HG03066 (cell line): ENCODE results near the gene SNRK.
"Not testable (repeated sequence)": the region's sequence is repeated elsewhere in the genome, so short reads cannot be mapped to it uniquely, and the experiment has no call there.

ENCODE experiments used
- ATAC-seq: cut with Tn5 transposase; IDR thresholded peaks from one replicate; pipeline ENCODE4 v1.9.1; 2021; ENCODE audit warnings: low read depth; ENCODE audit not compliant: unreplicated experiment

SNRK gene

DNA sequence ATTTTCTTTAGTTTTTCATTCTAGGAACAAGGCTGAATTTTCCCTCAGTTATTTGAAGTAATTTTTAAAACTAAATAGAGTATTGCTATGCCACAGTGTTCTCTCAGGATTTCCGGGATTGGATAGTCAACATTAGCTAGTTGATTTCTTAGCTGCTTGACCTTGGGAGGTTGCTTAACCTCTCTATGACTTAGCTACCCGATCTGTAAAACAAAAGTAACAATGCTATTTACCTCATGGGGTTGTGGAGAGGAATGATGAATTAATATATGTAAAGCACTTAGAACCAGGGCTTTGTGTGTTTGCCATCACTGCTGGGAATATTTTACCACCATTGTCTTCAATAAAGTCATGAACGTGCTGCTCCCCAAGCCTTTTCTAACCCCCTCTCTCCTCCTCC lies 57.5 kb downstream of the SNRK start:
- ATAC-seq: no peak

DNA sequence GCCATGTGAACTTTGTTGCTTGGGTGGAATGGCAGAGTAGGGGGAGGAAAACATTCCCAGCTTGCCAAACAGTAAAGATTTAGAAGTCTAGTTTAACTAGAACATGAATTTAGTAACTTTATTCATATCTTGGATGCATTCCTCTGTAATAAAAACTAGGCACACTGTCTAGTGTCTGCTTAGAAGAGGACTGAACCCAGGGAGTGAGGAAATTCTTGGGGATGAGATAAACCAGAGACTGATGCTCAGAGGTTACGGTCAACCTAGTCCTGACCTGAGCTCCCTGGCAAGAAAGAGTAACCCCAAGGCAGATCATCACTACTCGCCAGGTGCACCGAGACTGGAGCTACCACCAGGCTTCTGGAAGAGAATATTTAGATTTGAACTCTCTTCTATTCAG lies 58.2 kb downstream of the SNRK start:
- no peak for ATAC-seq

DNA sequence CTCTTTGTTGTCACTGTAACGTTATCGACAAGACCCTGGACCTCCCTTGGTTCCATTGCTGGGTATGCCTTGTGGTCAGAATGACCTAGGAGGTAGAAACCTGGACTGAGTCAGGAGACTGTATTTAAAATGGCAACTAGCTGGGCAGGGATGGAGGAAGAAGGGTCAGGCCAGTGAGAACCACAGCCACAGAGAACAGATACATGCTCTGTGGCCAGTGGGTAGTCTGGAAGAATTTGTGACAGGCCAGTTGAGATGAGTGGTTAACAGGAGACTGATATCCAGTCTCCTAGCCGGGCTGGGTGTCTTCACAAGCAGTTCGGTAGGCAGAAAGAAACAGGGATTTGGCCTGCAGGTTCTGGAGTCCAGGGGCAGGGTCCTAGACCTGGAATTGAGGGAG lies 58.9 kb downstream of the SNRK start:
- no peak for ATAC-seq

DNA sequence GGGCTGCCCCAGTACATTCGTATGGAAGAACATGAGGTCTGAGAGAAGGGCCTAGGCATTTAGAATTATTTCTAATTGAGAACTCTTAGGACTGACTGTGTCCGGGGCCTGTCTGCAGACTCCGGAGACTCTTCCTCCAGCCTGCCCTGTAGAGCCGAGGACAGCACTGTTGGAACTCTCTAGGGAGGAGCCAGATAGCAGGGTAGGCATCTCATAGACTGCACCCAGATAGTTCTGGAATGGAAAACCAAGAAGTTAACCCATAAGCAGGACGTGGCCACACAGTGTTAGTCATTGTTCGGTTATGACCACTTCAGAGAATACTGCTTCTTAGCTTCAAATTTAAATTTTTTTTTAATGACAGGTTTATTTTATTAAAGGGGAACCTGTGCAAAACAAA lies 59.5 kb downstream of the SNRK start:
- no peak for ATAC-seq

DNA sequence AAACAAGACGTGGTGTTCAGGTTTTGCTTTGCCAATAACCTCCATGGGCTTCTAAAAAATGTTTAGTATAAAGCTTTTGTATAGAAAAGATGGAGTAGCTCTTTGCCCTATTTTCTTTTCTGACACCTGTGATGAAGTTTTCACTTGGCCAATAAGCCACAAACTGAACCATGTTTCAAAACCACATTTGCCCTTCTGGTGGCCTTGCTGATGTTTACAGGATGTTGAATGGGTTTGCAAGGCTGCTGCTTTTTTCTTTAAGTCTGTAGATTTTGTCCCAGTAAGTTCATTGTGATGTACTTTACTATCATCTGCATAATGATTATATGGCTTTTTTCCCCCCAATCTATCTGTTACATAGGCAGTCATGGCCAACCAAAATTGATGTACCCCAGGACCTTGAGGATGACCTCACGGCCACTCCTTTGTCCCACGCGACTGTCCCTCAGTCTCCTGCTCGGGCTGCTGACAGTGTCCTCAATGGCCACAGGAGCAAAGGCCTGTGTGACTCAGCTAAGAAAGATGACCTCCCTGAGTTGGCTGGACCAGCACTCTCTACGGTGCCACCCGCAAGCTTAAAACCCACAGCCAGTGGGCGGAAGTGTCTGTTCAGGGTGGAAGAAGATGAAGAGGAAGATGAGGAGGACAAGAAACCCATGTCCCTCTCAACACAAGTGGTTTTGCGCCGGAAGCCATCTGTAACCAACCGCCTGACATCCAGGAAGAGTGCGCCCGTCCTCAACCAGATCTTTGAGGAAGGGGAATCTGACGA lies 60.8 kb downstream of the SNRK start:
- no peak for ATAC-seq

DNA sequence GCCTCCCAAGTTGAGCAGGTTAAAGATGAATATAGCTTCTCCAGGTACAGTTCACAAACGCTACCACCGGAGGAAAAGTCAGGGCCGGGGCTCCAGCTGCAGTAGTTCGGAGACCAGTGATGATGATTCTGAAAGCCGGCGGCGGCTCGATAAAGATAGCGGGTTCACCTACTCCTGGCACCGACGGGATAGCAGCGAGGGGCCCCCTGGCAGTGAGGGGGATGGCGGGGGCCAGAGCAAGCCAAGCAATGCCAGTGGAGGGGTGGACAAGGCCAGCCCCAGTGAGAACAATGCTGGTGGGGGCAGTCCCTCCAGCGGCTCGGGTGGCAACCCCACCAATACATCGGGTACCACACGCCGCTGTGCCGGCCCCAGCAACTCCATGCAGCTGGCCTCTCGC lies 61.4 kb downstream of the SNRK start:
- no peak for ATAC-seq

DNA sequence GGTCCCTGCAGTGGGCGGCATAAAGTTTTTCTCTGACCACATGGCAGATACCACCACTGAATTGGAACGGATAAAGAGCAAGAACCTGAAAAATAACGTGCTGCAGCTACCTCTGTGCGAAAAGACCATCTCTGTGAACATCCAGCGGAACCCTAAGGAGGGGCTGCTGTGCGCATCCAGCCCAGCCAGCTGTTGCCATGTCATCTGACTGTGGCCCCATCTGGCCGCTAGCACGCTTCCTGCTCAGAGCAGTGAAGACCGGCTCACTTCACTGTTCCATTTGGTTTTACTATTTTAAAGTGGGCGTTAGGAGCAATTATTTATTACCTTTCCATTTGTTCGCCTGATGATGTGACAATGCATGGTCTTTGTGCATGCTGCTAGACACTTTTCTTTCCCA lies 62.0 kb downstream of the SNRK start:
- no peak for ATAC-seq

DNA sequence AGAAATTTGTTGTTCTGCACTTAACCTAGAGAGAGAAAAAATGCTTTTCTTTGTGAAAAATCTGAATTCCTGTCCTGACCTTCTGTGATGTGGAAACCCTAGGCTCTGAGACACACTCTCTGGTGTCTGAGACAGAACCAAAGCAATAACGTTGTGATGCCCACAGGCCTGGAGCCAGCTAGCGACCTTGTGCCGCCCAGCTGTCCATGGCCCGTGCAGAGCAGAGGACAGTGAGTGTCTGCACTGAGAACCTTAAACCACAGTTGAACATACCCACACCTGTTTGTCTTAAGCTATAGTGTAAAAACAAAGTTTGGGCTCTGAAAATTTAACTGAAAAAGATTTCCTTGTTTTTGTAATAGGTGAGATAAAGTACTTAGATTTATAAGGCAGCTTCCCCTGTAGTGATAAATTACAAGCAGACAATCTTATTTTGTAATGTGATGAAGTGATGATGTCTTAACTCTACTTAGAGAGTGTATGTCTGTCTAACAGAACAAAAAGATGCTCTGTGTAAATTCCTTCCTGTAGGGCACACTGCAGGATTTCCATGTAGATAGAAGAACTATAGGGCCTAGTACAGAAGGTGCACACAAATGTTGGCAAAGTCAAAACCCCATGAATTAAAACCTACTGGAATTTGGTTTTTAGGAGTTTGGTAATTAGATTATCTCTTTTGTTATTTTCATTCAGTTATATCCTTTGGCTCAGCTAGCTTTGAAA lies 62.7 kb downstream of the SNRK start:
- no peak for ATAC-seq

DNA sequence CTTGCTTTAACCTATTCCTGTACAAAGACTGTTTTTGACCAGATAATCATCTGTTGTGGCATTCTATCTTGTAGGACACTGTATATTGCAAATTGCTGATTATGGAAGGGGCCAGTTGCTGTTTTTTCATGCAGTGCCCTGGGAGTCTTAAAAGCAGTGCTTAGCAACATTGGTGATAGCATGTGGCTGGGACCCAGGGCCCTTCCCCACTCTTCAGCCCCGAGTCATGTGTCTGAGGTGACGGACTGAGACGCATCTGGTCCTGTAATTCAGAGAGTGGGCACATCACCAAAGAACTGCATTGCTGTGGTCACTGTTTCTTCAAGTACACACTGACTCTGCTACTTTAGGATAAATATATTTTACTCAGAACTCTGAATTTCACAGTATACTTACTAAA lies 63.4 kb downstream of the SNRK start:
- no peak for ATAC-seq

DNA sequence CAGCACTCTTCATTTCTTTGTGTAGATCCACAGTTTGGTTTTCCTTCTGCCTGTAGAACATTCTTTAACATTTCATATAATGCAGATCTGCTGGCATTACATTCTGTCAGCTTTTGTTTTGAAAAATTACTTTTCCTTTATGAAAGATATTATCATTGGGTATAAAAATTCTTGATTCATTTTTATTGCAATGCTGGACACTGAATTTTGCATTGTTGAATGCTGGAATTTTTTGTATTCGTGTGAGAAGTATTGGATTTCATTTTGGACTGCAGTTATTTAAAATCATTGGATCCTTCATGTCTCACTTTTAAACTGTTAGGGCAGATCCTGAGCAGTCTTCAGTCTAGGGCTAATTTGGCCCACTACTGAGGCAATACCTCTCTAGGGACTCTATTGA lies 67.1 kb downstream of the SNRK start:
- no peak for ATAC-seq

DNA sequence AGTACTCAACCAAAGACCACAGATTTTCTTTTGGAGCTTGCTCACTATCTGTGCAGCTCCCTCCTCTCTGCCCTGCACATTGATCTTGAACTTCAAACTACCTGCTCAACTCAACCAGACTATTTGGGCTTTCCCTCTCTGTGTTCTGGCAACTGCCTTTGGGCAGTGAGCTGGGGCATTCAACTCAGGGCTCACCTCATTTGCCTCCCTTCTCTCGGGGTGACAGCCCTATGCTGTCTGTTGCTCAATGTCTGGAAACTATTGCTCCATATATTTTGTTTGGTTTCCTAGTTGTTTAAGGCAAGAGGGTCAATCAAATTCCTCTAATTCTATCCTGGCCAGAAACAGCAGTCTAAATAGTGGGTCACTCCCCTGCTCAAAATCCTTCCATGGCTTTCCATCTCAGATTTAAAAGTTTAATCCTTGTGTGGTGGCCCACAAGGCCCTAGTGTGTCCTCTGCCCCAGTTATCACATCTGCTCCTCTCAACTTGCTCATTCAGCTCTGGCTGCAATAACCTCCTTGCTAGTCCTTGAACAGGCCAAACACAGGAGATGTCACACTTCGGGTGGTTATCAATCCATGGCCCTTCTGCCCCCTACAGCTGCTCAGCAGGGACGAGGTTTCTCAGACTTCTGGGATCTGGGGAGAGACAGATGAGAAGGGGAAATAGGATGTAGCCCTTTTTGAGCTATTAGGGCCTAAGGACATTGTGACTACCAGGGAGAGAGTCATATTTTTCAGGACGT lies 67.8 kb downstream of the SNRK start:
- no peak for ATAC-seq

DNA sequence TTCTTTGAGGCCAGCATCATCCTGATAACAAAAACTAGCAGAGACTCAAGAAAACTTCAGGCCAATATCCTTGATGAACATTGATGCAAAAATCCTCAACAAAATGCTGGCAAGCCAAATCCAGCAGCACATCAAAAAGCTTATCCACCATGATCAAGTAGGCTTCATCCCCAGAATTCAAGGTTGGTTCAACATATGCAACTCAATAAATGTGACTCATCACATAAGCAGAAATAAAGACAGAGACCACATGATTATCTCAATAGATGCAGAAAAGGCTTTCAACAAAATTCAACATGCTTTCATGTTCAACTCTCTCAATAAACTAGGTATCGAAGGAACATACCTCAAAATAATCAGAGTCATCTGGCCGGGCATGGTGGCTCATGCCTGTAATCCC lies 69.7 kb downstream of the SNRK start:
- not testable (repeated sequence) for ATAC-seq

DNA sequence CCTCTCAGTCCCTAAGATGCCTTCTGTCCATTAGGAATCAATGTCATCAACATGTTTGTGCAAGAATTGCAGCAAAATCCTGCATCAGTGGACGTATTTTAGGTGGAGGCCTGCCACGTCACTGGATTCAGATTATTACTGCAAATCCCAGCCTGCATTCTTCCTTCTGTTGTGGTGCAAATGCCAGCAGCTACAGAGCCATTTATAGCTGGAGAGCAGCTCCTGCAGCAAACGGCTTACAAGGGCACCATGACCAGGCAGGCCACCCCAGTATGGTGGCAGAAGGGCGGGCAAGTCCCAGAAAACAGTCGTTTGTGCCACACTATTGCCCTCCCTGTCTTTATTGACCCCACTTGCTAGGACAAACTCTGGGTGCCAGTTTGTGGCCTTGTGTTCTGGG lies 74.7 kb downstream of the SNRK start:
- ATAC-seq: no peak

DNA sequence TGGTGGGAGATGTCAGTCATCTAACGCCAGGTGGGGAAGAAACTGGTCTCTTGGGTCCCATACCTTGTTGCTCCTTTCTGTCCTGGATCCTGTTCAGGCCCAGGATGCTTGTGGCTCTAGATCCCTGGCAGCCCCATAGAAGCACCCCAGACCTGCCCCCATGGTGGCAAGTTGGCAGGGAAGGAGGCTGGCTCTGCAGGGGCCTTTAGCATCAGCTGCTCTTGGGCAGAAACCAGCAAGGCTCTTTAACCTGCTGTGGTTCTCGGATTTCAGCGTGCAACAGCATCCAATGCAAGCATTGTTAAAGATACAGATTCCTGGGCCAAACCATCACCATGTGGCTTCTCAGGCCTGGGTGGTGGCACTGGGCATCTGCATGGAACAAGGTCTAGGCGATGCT lies 75.8 kb downstream of the SNRK start:
- no peak for ATAC-seq

DNA sequence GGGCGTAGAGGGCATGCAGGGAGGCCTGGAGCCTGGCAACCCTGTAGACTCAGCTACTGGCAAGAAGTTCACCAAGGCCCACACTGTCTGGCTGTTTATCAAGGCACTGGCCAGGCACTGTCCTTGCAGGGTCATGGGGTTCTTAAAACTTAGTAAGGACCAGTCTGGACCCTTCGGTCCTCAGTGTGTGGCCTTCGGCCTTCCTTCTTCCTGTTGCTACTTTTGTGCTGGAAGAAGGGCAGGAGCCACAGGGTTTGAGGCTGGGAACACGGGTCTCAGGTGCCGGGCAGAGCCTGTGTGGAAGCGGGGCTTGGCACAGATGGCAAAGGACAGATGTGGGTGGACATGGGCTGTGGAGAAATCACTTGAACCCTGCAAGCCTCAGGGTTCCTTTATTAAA lies 76.6 kb downstream of the SNRK start:
- no peak for ATAC-seq

DNA sequence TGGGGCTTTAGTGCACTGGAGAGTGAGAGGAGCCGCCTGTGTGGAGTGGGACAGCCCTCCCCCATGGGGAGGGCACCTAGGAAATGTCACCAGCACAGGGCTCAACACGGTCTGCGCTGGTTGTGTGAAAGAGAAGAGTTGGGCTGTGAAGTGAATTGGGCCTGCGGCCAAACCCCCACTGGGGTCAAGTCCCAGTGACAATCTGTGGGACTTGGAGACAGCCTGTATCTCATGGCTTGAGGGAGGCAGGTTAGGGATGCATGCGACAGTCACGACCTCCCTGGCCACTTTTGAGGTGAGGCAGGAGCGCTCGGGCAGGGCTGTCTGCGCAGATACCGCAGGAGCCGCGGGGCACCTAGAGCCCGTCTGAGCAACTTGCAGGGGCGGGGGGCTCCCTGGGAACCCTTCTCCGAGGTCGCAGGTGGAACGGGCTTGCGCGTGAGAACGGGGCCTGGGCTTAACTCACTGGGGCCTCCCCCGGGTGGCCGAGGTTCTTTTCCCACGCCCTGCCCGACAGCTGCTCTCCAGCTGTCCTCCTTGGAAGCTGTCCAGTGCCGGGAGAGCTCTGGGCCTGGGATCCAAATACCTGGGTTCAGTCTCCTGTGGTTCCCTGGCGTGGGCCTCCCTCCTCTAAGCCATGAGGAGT lies 77.4 kb downstream of the SNRK start:
- no peak for ATAC-seq

DNA sequence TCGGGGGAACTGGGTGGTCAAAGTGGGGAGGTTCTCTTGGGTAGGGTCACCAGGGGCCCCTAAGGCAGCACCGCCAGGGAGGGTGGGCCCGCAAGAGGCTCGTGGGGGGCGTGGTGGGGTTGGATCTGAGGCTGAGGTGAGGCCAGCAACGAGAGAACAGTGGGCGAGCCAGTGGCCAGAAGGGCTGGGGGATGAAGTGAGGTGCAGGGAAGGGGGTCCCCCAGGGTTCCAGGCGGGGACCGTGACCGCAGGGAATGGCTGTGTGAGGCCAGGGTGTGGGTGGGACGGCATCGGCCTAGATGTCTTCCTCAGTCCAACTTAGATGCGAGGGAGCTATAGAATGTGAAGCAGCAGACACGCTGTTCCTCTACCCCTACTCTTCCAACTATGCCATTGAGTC lies 78.2 kb downstream of the SNRK start:
- ATAC-seq: no peak

DNA sequence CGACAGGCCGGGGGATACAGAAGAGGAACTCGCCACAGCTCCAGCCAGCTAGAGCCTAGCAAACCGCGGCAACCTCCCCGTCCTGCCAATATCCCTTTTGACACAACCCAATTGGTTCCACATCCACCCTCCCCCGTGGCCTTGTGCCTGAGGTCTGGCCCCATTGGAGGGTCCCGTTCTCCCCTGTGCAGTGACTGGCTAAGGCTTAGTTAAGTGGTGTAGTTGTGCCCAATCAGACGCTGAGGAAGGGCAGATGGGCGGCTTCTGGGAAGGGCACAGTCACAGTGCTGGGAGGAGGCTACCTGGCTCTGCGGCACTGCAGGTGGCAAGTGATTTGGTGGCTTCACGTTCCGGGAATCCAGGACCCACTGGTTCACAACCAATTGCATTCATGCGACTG lies 78.6 kb downstream of the SNRK start:
- no peak for ATAC-seq

DNA sequence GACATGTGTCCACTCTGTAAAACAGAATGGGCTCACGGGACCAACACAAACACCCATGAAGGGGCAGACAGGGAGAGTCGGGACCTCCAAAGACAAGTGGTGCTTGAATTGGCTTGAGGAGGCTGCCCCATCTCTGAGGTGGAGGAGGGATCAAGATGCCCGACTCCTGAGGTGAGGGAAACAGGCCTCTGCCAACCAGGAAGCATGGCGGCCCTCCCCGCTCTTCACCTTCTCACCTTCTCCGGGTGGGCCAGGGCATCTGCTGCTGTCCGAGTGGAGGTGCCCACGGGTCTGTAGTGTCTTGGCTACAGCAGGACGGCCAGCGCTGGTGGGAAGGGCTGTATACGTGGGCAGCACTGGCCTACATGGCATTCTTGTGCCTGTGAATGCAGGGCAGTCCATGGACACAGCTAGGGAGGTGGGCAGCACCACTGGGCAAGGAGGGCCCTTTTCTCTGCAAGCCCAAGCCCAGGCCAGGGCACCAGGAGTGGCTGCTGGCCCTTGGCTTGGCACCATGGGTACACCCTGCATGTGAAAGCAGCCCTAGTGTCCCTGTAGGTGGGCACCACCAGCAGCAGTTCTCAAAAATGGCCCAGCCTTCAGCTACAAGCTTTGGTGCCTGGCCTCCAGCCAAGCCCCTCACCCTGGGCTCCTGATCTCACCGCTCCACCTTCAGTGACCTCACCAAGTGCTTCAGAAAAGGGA lies 79.4 kb downstream of the SNRK start:
- no peak for ATAC-seq

DNA sequence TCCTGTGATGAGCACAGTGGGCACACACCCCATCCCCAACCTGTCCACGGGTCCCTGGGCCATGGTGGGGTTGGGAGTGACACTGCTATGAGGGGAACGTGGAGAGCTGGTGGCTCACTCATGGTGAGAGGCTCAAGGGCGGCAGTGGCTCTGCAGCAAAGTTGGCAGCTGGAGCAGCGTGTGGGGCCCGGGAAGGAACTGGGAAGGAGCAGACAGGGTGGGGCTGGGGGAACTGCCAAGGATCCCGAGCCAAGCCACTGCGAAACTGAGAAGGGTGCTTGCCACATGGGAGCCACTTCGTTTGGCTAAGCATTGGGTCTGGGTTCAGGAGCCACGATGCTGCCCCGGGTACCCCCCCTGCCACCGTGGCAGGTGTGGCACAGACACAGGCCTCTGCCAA lies 80.1 kb downstream of the SNRK start:
- ATAC-seq: no peak

DNA sequence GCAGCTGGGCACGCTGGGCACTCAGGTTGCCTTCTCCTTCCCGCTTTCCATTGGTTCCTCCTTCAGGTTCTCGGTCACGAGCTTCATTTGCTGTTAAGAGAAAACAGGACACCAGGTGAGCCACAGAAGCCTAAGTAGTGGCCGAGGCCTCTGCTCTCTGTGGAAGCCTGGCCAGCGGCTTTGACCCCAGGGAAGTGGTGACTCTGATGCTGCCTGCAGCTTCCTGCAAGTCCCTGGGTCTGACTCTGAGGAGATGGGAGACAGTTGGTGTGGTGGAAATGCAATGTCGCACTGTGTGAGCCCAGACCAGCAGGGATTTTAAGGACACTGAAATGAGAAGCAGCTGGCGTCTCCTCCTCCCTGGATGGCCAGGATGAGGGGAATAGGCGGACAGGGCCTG lies 80.5 kb downstream of the SNRK start:
- ATAC-seq: no peak
